GM12872 (cell line): ENCODE measurements around the gene NOX3.

ENCODE experiments used
- CTCF ChIP-seq: IDR thresholded peaks from 3 replicates; pipeline ENCODE4 v1.5.1; 2011; ENCODE audit warnings: low read depth, mild to moderate bottlenecking, low read length, moderate library complexity; ENCODE audit not compliant: insufficient read depth

NOX3 gene

GRCh38 chr6:155419161-155419560 lies 36.5 kb downstream of the NOX3 start:
- TF ChIP-seq CTCF, result no peak

- no peak for TF ChIP-seq CTCF
Measured at GRCh38 chr6:155418017-155418761, 37.5 kb downstream of the NOX3 start.

- no peak for TF ChIP-seq CTCF
Measured at GRCh38 chr6:155417454-155417853, 38.2 kb downstream of the NOX3 start.

GRCh38 chr6:155415953-155416352 lies 39.7 kb downstream of the NOX3 start:
- TF ChIP-seq CTCF, result no peak

GRCh38 chr6:155414049-155414448 lies 41.6 kb downstream of the NOX3 start:
- no peak for TF ChIP-seq CTCF

GRCh38 chr6:155412335-155412734 lies 43.3 kb downstream of the NOX3 start:
- no peak for TF ChIP-seq CTCF

- TF ChIP-seq CTCF, result no peak
Measured at GRCh38 chr6:155411154-155412052, 44.2 kb downstream of the NOX3 start.
